ENCODE data around the gene CARD9.

The CARD9 gene

GRCh38 chr9:136318111-136318775 is 55.2 kb downstream of the CARD9 start:
- Histone ChIP-seq H3K9me3 (ENCODE audit: low read length) (peaks cover 8% of the 10 kb centered on the region), H4K20me1 (ENCODE audit: insufficient read depth, low read length) (no peaks in the 10 kb centered on the region), H3K36me3 (ENCODE audit: insufficient read depth, low read length) (peaks cover 9% of the 10 kb centered on the region; the same call in 1 of the 2 replicates), H3K4me3 (ENCODE audit: low read depth, low read length, poor library complexity, severe bottlenecking) (no peak overlapping the region), H2AFZ (ENCODE audit: low read length) (no peak overlapping the region), H3K27ac (ENCODE audit: low read depth, low read length, poor library complexity, severe bottlenecking) (no peak overlapping the region), H3K79me2 (ENCODE audit: insufficient read depth, low read length) (no peaks in the 10 kb centered on the region), H3K4me1 (ENCODE audit: insufficient read depth, low read length, severe bottlenecking) (no peaks in the 10 kb centered on the region), H3K27me3 (ENCODE audit: insufficient read depth, low read length) (peaks cover 42% of the 10 kb centered on the region; the same call in 1 of the 2 replicates), H3K4me2 (ENCODE audit: low read length) (no peak overlapping the region), H3K9ac (ENCODE audit: low read length) (no peak overlapping the region), H3F3A (ENCODE audit: insufficient read depth, low read length) (no peaks in the 10 kb centered on the region), H3K9me2 (ENCODE audit: low read depth, low read length) (no peaks in the 10 kb centered on the region)
- no peak for TF ChIP-seq EZH2 (IDR thresholded peaks at IDR 0.05; ENCODE audit: borderline replicate concordance, low read length)
- TF ChIP-seq CTCF (IDR thresholded peaks at IDR 0.05; ENCODE audit: low read length): no peak

- peaks cover 41% of the 10 kb centered on the region; the same call in 1 of the 2 replicates for H3K27me3 ChIP-seq (ENCODE audit: insufficient read depth, low read length)
- TF ChIP-seq EZH2 (IDR thresholded peaks at IDR 0.05; ENCODE audit: borderline replicate concordance, low read length): no peak
- no peak for TF ChIP-seq CTCF (IDR thresholded peaks at IDR 0.05; ENCODE audit: low read length)
- H3K9me3 ChIP-seq (ENCODE audit: low read length): peaks cover 8% of the 10 kb centered on the region
- H3K4me2 ChIP-seq (ENCODE audit: low read length): no peak overlapping the region
- H3K36me3 ChIP-seq (ENCODE audit: insufficient read depth, low read length): peaks cover 9% of the 10 kb centered on the region; the same call in 1 of the 2 replicates
- H3K9ac ChIP-seq (ENCODE audit: low read length): no peak overlapping the region
- no peaks in the 10 kb centered on the region for H3F3A ChIP-seq (ENCODE audit: insufficient read depth, low read length)
- no peaks in the 10 kb centered on the region for H3K4me1 ChIP-seq (ENCODE audit: insufficient read depth, low read length, severe bottlenecking)
- H3K27ac ChIP-seq (ENCODE audit: low read depth, low read length, poor library complexity, severe bottlenecking): no peak overlapping the region
- no peak overlapping the region for H3K4me3 ChIP-seq (ENCODE audit: low read depth, low read length, poor library complexity, severe bottlenecking)
- no peaks in the 10 kb centered on the region for H3K9me2 ChIP-seq (ENCODE audit: low read depth, low read length)
- H4K20me1 ChIP-seq (ENCODE audit: insufficient read depth, low read length): no peaks in the 10 kb centered on the region
- no peaks in the 10 kb centered on the region for H3K79me2 ChIP-seq (ENCODE audit: insufficient read depth, low read length)
- no peak overlapping the region for H2AFZ ChIP-seq (ENCODE audit: low read length)
Observed at GRCh38 chr9:136317695-136318094, 55.8 kb downstream of the CARD9 start.

GRCh38 chr9:136316896-136317676 is 56.4 kb downstream of the CARD9 start:
- H3K4me1 ChIP-seq (ENCODE audit: insufficient read depth, low read length, severe bottlenecking): no peaks in the 10 kb centered on the region
- TF ChIP-seq CTCF (IDR thresholded peaks at IDR 0.05; ENCODE audit: low read length): no peak
- TF ChIP-seq EZH2 (IDR thresholded peaks at IDR 0.05; ENCODE audit: borderline replicate concordance, low read length): no peak
- no peak overlapping the region for H2AFZ ChIP-seq (ENCODE audit: low read length)
- H3K9ac ChIP-seq (ENCODE audit: low read length): no peak overlapping the region
- H3K79me2 ChIP-seq (ENCODE audit: insufficient read depth, low read length): no peaks in the 10 kb centered on the region
- H3K27ac ChIP-seq (ENCODE audit: low read depth, low read length, poor library complexity, severe bottlenecking): no peak overlapping the region
- H3K9me2 ChIP-seq (ENCODE audit: low read depth, low read length): no peaks in the 10 kb centered on the region
- H3K4me2 ChIP-seq (ENCODE audit: low read length): no peak overlapping the region
- no peaks in the 10 kb centered on the region for H3F3A ChIP-seq (ENCODE audit: insufficient read depth, low read length)
- peaks cover 8% of the 10 kb centered on the region for H3K9me3 ChIP-seq (ENCODE audit: low read length)
- H3K4me3 ChIP-seq (ENCODE audit: low read depth, low read length, poor library complexity, severe bottlenecking): no peak overlapping the region
- peaks cover 9% of the 10 kb centered on the region; the same call in 1 of the 2 replicates for H3K36me3 ChIP-seq (ENCODE audit: insufficient read depth, low read length)
- H3K27me3 ChIP-seq (ENCODE audit: insufficient read depth, low read length): peaks cover 36% of the 10 kb centered on the region; the same call in 1 of the 2 replicates
- H4K20me1 ChIP-seq (ENCODE audit: insufficient read depth, low read length): no peaks in the 10 kb centered on the region

All from OCI-LY1 (cell line).